Occipital lobe (tissue), 2 donors: Measurements from ENCODE around the gene APMAP. TPM values are rescaled to one million over a fixed set of nuclear protein-coding genes. Genes with fewer than 3 reads are reported as not detected.
"Not testable (repeated sequence)": the region's sequence is repeated elsewhere in the genome, so short reads cannot be mapped to it uniquely, and the experiment has no call there.

ENCODE experiments used
- DNase-seq: peaks from one replicate; lab custom pipeline; 2025; lab: John Stamatoyannopoulos, UW
- total RNA-seq: library from RNA; depleted of rRNA; stranded (reverse); fragments of >200 nt; gene quantifications from one replicate; pipeline ENCODE4 v1.2.3, GENCODE V29; 2014

APMAP gene
- total RNA-seq, 1 donor from 2014 or later, result 60.7 TPM

GRCh38 chr20:24954151-24954550, 38.4 kb downstream of the APMAP start:
- DNase-seq, result no peak

- DNase-seq, result no peak
Measured at GRCh38 chr20:24953621-24954133, 38.9 kb downstream of the APMAP start.

GRCh38 chr20:24953209-24953575, 39.4 kb downstream of the APMAP start:
- no peak for DNase-seq

- no peak for DNase-seq
Measured at GRCh38 chr20:24952376-24953208, 40.0 kb downstream of the APMAP start.

GRCh38 chr20:24951536-24952083, 40.9 kb downstream of the APMAP start:
- DNase-seq, result no peak

- no peak for DNase-seq
Measured at GRCh38 chr20:24950836-24951525, 41.6 kb downstream of the APMAP start.

- no peak for DNase-seq
Measured at GRCh38 chr20:24950128-24950835, 42.3 kb downstream of the APMAP start.

GRCh38 chr20:24949756-24950127, 42.8 kb downstream of the APMAP start:
- no peak for DNase-seq

GRCh38 chr20:24948939-24949679, 43.4 kb downstream of the APMAP start, which contains the start of gene CST7:
CST7 (plus strand) TSS chr20:24949269; CDS start chr20:24949506, 237 bp downstream.
- DNase-seq, result no peak

GRCh38 chr20:24948396-24948938, 44.1 kb downstream of the APMAP start:
- not testable (repeated sequence) for DNase-seq

GRCh38 chr20:24946376-24946775, 46.2 kb downstream of the APMAP start:
- DNase-seq, result not testable (repeated sequence)

GRCh38 chr20:24943731-24944130, 48.8 kb downstream of the APMAP start:
- DNase-seq, result no peak

- no peak for DNase-seq
Measured at GRCh38 chr20:24943196-24943595, 49.4 kb downstream of the APMAP start.

GRCh38 chr20:24942679-24943078, 49.9 kb downstream of the APMAP start:
- no peak for DNase-seq

- no peak for DNase-seq
Measured at GRCh38 chr20:24939036-24939435, 53.5 kb downstream of the APMAP start.

- no peak for DNase-seq
Measured at GRCh38 chr20:24938498-24938897, 54.1 kb downstream of the APMAP start.

GRCh38 chr20:24937579-24937978, 55.0 kb downstream of the APMAP start:
- no peak for DNase-seq

GRCh38 chr20:24936526-24937407, 55.8 kb downstream of the APMAP start:
- no peak for DNase-seq

GRCh38 chr20:24935766-24936525, 56.6 kb downstream of the APMAP start:
- no peak for DNase-seq
